DND-41 (cell line): ENCODE results near the gene CDK2AP2.

Experiments
- EZH2 ChIP-seq: IDR thresholded peaks from 3 replicates; pipeline ENCODE4 v1.6.1; 2012; ENCODE audit warnings: borderline replicate concordance, low read depth, mild to moderate bottlenecking, moderate library complexity, low read length, inconsistent platforms; ENCODE audit not compliant: severe bottlenecking
- TF ChIP-seq, protein P1 (sequence below): IDR thresholded peaks from 2 replicates; pipeline ENCODE4 v1.5.1; 2012; ENCODE audit warnings: borderline replicate concordance, low read length, moderate library complexity, mild to moderate bottlenecking; ENCODE audit not compliant: poor library complexity, severe bottlenecking; ENCODE audit errors: extremely low read depth

DNA sequence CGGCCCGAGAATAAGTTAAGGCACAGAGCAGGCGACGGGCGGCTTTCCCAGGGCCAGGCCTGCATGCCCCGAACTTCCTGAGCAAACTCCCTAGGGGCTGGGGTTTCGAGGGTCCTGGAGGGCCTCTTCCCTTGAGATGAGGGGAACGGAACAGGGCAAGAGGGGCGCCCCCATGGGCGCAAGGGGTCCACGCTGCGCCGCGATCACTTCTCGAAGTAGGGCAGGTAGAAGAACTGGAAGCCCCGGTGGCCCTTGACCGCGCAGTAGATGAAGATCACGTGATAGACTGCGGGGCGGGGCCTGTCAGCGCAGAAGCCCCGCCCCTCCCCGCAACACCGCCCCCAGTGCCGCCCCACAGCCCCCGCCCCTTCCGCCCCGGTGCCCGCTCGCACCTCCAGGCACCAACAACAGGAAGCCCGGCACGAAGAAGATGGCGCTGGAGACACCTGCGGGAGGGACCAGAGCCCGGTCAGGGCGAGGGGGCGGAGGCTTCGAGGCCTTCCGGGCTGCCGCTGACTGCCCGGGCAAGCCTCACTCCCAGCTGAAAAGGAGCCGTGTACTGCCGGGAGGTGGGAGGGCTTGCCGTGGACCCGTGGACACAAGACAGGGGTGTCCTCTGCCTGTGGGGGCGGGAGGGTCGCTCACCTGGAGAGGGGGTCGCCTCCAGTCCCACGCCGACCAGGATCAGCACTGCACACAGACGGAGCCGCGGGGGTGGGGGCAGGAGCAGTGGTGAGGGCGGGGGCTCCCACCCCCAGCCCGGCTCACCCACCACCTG, 43.4 kb downstream of the CDK2AP2 start:
- TF ChIP-seq, protein P1, sequence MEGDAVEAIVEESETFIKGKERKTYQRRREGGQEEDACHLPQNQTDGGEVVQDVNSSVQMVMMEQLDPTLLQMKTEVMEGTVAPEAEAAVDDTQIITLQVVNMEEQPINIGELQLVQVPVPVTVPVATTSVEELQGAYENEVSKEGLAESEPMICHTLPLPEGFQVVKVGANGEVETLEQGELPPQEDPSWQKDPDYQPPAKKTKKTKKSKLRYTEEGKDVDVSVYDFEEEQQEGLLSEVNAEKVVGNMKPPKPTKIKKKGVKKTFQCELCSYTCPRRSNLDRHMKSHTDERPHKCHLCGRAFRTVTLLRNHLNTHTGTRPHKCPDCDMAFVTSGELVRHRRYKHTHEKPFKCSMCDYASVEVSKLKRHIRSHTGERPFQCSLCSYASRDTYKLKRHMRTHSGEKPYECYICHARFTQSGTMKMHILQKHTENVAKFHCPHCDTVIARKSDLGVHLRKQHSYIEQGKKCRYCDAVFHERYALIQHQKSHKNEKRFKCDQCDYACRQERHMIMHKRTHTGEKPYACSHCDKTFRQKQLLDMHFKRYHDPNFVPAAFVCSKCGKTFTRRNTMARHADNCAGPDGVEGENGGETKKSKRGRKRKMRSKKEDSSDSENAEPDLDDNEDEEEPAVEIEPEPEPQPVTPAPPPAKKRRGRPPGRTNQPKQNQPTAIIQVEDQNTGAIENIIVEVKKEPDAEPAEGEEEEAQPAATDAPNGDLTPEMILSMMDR, result no peak
- no peak for TF ChIP-seq EZH2
